CD4-positive, alpha-beta T cell treated with Interleukin-6 for 4 hours (primary cell): ENCODE data around the gene LRRC49.

Source experiments
- DNase-seq: peaks from one replicate; pipeline ENCODE4 v3.0.0-alpha.2; 2020; ENCODE audit warnings: mixed read lengths

The LRRC49 gene

DNA sequence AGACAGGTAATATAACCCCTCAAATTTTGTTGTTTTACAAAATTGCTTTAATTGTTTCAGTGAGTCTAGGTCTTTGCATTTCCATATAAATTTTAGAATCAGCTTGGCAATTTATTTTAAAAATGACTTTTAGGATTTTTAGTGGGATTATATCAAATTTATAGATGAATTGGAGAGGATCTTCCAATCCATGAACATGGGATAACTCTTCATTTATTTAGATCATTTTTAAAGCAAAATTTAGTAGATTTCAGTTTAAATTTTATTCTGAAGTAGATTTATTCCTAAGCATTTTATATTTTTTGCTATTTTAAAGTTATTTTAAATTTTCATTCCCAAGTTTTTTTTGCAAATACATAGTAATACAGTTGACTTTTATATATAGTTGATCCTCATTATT is 164.5 kb downstream of the LRRC49 start:
- DNase-seq, result no peak

DNA sequence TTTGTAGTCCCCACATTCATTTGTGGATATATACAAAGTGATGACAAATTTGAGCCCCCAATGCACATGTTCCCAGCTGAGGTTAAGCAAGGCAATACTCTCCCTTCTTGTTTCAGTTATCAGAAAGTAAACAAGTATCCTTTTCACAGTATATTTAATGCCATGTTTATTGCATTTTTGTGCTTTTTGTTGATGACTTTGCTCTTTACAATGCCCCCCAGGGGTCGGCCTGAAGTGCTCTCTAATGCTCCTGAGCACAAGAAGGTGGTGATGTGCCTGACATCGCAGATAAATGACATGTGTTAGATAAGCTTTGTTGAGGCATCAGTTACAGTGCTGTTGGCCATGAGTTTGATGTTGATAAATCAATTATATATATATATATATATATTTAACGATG is 165.0 kb downstream of the LRRC49 start:
- DNase-seq, result no peak

DNA sequence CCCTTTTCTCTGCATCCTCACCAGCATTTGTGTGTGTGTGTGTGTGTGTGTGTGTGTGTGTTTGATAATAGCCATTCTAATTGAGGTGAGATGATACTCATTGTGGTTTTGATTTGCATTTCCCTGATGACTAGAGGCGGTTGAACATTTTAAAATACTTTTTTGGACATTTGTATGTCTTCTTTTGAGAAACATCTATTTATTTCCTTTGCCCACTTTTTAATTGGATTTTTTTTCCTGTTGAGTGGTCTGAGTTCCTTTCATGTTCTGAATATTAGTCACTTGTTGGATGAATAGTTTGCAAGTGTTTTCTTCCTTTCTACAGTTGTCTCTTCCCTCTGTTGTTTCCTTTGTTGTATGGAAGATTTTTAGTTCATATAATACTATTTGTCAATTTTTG is 168.4 kb downstream of the LRRC49 start:
- no peak for DNase-seq

DNA sequence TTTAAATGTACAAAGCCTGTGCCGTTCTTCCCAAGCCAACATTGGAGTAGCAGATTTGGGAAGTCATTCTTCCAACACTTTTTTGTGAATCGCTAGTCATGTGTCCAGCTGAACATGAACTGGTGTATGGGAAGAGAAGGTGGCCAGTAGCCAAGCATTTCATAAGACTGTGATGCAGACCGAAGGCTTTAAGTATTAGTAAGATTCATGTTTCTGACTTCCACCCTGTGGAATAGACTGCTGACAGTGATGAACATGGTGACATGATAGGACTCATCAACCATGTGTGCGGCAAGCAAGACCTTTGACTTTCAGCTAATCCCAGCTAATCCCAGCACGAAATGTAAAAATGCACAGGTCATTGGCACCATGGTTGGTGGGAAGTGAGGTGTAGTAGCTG is 174.4 kb downstream of the LRRC49 start:
- DNase-seq, result no peak

DNA sequence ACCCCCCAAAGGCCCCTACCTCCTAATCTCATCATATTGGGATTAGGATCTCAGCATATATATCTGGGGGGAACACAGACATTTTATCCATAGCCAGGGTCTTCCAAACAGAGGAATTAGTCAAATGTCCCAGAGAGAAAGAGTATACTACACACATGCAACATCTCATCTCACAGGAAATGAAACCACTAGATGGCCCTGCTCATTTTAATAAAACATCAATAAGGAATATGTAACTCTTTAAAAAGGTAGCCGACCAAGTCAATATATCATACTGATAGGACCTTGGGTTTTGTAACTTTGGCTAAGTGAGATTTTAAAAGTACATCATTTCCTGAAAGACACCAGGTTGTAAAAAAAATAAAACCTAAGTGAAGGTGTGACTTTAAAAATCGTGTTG is 177.1 kb downstream of the LRRC49 start:
- DNase-seq, result no peak

DNA sequence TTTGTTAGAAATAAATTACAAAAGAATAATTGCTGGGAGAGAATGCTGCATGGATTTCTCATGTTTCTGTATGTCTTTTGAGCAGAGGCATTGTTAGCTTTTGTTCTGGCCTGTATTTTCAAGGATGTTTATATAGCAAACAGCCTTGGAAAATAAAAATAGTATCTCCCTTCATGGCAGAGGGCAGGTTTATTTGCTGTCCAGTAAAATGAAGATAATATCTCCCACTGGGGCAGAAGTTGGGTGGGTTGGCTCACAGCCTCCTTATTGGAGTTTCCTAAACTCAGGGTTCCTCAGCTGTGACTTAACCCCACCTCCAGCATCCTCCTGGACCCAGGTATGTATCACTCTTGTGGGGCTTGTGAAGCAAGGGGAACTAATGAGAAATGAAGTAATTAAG is 178.9 kb downstream of the LRRC49 start:
- no peak for DNase-seq

DNA sequence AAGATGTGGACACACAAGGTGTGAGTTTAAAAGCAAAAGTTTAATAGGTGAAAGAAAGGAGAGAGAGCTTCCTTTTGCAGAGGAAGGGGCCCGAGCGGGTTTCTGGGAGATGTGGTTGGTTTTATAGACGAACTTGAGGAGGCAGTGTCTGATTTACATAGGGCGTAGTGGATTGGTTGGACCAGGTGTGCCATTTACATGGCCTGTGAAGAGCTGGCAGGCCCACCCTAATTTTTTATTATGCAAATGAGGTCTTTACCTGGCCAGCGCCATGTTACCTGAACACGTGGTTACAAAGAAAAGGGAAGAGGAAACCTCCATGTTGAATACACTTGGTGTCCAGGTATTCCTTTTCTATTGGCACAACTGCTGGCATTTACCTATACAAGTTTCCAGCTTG is 179.8 kb downstream of the LRRC49 start:
- no peak for DNase-seq

DNA sequence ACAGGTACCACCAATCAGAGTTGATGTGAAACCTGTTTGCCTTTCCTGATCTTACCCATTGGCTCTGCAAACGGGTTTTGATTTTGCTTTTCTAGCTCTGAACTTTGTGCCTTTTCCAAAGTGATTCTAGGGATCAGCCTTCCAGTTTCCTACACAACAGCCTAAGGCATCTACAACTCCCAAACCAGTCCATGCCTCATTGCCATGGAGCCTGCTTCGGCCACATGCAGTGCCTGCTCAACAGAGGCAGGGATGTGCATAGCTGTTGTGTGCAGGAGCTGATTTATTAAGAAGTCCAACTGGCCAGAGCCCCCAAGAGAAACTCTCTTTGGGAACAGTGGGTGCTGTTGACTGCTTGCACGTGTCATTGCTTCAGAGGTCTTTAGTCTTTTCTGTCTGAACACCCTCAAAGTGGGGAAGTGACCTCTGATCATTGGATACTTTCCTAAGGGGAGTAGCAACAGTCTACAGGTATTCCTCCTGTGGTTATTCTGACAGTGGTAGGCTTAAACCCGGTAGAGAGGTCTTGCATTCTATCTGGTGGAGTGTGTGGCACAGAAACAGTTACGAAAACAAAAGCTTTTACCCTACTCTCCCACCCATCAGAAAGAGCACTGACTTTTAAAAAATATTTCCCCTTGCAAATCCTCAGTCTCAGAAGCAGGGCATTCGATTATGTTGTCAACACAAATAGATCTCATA is 186.0 kb downstream of the LRRC49 start:
- no peak for DNase-seq

DNA sequence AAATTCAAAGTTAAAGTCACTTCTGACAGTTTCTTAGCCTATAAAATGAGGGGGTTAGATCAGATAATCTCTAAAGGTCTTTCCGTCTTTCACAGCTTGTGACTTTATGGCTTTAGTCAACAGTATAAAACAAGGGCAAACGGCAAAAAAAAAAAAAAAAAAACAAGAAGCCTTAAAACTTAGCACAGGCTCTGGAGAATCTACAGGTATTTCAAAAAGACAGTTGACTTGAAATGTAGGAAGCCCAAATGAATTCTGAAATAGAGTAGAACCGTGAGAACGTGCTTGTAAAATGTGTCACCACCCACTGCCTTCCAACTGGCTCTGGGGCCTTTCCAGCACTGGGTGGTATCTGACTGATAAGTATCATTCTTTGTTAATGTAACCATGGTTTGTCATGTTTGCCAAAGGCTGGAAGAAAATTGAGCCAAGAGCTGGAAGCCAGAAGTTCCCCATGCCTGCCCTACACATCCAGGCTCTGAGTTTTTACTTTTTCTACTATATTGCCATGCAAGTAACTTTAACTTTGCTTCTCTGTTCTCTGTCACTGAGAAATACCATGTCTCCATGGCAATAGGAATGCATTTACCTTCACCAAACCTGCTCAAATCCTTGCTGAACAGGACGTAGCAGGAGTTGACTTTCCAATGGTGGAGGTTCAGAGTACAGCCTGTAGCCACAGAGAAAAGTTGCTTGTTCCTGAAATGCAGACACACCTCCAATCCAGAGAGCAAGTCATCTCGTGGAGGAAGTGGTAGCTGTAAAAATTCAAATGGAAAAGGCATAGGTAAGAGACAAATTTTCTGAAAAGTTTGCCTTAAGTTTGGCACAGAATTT is 186.8 kb downstream of the LRRC49 start:
- no peak for DNase-seq

DNA sequence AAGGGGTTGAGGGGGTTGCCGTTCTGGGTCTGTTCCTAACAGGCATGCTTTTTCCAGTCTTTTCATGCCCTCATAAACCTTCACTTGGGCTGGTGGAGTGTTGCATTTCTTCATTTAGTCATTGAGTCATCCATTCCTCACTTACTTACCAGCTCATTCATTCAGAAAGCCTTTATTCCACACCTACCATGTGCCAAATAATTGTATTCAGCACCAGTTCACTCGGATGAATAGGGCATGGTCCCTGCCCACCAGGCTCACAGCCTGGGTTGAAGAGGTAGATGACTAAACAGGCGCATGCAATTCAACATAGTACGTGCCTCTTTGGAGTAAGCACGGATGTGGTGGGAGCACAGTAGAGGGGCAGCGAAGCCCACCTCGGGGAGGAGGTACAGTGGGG is 187.5 kb downstream of the LRRC49 start:
- no peak for DNase-seq

DNA sequence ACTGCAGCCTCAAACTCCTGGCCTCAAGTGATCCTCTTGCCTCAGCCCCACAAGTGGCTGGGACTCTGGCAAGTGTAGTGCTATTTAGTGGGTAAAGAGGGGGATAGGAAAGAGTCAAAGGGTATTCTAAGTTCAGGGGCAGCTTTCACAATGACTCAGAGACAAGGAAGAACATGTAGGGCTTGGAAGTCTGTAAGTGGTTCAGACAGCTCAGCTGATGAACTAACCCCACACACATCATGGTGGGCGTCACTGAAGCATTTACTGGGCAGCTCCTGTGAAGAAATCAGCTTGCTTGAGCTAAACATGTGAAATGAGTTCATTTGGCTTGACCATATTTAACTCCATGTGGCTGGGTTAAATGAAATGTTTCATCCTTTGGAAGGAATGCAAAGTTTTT is 188.1 kb downstream of the LRRC49 start:
- no peak for DNase-seq

DNA sequence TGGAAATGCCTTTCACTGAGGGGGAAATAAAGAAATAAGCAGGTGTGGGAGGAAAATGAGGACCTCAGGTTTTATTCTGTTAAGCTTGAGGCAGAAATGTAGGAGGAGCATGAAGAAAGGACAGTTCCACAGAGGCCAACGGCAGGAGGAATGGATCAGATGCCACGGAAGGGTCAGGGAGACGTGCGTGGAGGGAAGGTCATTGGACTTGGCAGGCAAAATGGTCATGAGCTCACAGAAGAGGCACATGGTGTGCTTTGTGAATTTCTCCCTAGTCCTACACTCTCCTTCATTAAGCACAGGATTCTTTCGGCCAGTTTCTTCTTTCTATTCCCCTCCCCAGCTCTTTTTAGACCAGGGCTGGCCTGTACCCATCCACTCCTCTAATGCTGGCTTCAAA is 190.2 kb downstream of the LRRC49 start:
- DNase-seq, result no peak

DNA sequence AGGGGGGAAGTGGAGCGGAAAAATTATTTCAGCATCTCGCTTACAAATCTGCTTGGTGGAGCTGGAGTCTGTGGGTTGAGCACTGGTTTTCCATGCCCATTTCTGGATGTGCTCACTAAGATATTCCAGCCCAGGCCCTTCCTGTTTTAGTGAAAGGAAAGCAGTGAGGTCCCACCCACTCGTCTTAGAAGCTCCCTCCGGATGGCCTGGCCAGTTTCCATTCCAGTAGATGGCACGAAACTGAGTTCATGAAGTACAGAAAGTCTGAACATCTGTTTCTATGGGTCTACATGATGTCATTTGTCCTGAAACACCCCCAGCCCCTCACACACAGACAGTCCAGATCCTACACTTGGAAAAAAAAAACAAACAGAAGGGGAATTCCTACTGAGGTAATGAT is 190.7 kb downstream of the LRRC49 start:
- no peak for DNase-seq

DNA sequence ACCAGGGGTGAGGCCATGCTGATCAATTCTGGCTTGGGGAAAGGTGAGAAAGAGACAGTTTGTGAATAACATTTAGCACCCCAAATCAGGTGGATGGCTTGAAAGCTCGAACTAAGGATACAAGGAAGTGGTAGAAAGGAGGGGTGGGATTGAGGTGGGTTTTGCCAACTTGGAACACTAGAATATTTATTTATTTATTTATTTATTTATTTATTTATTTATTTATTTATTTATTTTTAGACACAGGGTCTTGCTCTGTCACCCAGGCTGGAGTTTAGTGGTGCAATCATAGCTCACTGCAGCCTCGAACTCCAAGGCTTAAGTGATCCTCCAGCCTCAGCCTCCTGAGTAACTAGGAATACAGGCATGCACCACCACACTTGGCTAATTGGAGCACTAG is 191.6 kb downstream of the LRRC49 start:
- DNase-seq, result no peak

DNA sequence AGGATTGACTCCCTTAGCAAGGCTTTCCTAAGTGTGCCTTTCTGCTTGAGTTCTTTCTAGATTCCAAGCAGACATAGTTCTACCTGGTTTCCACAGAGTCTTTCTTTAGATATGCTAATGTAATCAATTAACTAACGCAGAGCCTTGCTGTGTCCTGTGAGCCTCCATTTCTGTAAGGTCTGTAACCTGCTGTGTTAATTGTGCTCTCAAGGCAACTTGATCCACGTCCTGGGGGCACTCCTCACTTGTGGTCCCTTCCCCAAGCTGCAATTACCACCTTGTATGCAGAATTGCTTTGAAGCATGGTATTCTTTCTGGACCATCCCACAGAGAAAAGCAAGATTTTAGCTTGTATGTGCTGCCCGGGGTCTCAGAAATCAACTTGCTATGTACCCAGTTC is 193.2 kb downstream of the LRRC49 start:
- no peak for DNase-seq

DNA sequence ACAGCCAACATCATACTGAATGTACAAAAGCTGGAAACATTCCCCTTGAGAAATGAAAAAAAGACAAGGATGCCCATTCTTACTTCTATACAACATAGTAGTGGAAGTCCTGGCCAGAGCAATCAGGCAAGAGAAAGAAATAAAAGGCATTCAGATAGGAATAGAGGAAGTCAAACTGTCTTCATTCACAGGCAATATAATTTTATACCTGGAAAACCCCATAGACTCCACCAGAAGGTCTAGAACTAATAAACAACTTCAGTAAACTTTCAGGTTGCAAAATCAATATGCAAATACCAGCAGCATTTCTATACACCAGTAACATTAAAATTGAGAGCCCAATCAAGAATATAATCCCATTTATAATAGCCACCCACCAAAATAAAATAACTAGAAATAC is 195.5 kb downstream of the LRRC49 start:
- DNase-seq, result no peak

DNA sequence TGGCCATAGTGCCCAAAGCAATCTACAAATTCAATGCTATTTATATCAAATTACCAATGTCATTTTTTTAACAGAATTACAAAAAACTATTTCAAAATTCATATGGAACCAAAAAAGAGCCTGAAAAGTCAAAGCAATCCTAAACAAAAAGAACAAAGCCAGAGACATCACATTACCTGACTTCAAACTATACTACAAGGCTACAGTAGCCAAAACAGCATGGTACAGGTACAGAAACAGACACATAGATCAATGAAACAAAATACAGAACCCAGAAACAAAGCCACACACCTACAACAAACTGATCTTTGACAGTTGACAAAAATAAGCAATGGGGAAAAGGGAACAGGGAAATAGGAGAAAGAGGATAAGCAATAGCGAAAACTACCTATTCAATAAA is 196.1 kb downstream of the LRRC49 start:
- DNase-seq, result no peak

DNA sequence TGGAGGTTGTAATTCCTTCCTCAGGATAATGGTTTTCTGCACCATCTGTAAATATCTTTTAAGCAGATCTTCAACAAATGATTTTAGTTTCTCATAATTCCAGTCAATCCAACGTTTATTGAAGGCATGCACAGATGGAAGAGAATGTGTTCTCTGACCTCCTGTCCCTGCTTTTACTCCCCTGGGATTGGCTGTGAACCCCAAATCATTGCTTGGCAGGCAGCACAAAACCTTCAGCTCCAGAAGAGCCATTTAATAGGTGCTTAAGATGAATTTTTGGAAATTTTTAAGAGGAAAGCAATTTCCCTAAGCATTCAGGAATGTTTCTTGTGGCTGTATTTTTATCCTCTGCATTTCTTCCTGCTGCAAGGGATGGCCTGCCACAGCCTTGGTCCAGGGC is 197.2 kb downstream of the LRRC49 start:
- no peak for DNase-seq

DNA sequence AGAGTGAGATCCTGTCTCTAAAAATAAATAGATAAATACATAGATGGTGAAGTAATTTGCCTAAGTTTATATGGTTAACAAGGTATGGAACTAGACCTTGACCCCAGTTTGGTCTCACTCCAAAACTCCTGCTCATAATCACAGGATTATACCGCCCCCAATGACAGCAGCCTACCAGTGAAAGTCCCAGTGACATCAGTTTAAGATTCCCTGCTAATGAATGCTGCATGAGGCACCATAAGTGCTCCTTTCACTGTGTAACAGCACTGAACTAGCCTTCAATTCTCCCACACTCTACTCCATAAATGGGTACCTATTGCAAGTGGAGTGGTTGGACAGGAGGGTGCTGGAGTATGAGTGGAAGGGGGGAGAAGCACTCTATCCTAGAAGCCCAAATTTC is 199.0 kb downstream of the LRRC49 start:
- DNase-seq, result no peak

DNA sequence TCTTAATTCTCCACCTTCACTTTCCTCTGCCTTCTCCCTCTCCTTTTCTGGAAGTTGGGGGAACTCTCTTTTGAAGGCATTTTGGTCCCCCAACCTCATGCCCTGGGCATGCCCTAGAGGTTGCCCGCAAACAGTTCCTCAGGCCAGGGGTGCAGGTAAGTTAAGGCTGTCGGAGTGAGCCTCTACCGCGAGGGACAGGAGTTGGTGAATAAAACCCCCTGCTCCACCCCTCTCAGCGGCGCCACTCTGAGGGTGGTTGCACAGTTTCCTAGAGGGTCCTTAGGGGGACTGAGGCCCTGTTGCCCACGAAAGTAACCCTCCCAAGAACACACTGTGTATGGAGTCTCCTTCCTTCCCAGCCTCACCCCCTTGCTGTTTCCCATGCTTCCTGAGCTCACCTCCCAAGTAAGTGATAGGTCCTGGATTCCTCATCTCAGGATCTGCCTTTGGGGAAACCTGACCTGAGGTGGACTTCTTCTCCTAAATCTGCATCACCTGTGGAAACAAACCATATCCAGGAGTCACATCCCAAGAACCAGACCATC is 199.5 kb downstream of the LRRC49 start:
- no peak for DNase-seq

DNA sequence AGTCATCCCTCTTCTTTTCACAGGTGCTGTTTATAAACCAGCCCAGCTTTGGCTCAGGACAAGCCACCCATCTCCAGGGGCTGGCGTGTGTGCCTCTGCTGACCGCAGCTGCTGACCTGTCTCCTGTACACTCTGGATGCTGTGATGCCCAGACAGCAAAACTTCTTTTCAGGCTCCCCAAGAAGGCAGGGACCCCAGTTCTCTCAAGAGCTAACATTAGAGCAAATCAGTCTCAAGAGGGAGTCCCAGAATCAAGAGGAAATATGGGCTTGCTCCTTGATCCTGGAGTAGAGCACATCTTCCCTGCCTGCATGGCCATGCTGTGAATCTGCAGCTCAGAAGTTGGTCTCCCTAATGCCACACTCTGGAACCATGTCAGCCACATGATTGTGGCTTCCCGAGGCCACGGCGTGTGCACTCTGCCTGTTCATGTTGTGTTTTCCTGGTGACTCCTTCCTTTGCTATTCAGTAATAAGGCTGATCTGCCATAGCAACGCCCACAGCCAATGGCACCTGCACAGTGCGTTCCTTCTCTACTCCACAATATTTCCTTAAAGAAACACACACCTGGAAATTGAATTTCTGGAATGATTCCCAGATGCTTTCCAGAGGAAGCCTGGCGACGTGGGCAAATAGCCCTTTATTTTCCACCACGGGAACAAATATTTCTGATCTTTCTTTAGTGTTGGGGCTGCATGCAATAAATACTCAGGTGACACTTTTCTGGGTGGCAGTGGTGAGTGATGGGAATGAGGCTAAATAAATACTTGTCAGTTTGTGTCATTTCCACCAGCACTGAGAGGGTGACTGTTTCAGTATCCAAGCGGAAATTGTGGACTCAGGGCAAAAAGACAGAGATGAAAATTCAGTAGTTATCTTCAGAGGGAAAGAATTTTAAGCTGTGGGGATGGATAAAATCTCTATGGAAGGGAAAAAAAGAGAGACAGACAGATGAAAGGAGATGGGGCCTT is 200.7 kb downstream of the LRRC49 start:
- DNase-seq, result no peak

DNA sequence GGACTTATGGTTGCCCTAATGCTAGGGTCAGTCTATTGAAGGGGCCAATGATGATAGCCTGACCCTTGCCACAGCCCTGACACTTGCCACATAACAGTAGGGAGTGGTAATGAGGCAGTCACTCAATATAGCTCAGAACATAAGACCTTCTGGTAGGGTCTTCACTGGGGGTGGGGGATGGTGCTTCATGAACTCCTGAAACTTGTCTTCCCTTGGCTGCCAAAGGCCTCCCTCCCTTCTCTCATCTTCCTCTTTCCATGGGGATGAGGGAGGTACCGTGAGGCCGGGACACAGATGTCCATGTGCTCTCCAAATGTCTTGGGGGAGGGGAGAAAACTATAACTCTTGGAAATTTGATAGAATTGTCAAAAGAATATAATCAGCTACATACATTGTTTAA is 201.5 kb downstream of the LRRC49 start:
- DNase-seq, result no peak

DNA sequence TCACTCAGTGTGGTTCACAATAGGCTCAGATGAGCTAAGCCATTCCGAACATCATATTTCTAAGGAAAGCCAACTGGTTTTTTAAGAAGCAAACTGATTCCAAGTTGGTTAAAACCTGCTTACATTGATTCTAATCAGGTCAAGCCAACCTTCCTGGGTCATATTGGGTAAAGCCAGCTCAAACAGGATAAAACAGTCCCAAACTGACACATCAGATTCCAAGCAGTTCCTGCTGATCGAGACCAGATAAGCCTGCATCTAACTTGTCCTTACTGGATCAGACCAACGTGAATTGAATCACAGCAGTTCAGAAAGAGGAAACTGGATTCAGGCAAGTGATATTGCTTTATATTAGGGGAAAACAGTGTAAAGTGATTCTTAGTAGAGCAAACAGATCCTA is 204.1 kb downstream of the LRRC49 start:
- no peak for DNase-seq
